D721Med (cell line): ENCODE results near the gene FGGY.

Source experiments
- DNase-seq: peaks from one replicate; pipeline ENCODE4 v3.0.0; 2011; ENCODE audit warnings: low spot score; ENCODE audit not compliant: insufficient read length
- FAIRE-seq: peaks from 2 replicates; lab custom pipeline; 2011; peaks lifted over from hg19 to GRCh38; lab: Jason Lieb, UNC
- CTCF ChIP-seq: IDR thresholded peaks from 2 replicates; pipeline ENCODE4 v1.5.1; 2012; ENCODE audit warnings: mild to moderate bottlenecking, control low read depth; ENCODE audit not compliant: insufficient read depth; ENCODE audit errors: missing control alignments

FGGY gene

GRCh38 chr1:59289570-59289969, 7.3 kb upstream of the FGGY start:
- DNase-seq (no peak), FAIRE-seq (no peak)
- no peak for TF ChIP-seq CTCF

GRCh38 chr1:59290193-59290949, 6.5 kb upstream of the FGGY start:
- no peak for FAIRE-seq
- no peak for DNase-seq
- peak; percentile 26 for TF ChIP-seq CTCF

- DNase-seq (no peak), FAIRE-seq (no peak)
- no peak for TF ChIP-seq CTCF
Observed at GRCh38 chr1:59291561-59291960, 5.3 kb upstream of the FGGY start.

GRCh38 chr1:59292562-59292961, 4.3 kb upstream of the FGGY start:
- TF ChIP-seq CTCF = no peak
- FAIRE-seq (no peak), DNase-seq (no peak)

GRCh38 chr1:59293206-59293605, 3.7 kb upstream of the FGGY start:
- no peak for DNase-seq
- TF ChIP-seq CTCF = no peak
- FAIRE-seq = no peak

GRCh38 chr1:59293849-59294248, 3.0 kb upstream of the FGGY start:
- DNase-seq = no peak
- no peak for TF ChIP-seq CTCF
- FAIRE-seq = no peak

GRCh38 chr1:59294423-59294822, 2.5 kb upstream of the FGGY start:
- FAIRE-seq (no peak), DNase-seq (no peak)
- TF ChIP-seq CTCF = no peak
